ENCODE data around the gene LIN28A.

Gene LIN28A

GRCh38 chr1:26387447-26387846 is 23.2 kb upstream of the LIN28A start:
- no peak overlapping the region for H3K4me3 ChIP-seq (ENCODE audit: low read depth, low read length)

DNA sequence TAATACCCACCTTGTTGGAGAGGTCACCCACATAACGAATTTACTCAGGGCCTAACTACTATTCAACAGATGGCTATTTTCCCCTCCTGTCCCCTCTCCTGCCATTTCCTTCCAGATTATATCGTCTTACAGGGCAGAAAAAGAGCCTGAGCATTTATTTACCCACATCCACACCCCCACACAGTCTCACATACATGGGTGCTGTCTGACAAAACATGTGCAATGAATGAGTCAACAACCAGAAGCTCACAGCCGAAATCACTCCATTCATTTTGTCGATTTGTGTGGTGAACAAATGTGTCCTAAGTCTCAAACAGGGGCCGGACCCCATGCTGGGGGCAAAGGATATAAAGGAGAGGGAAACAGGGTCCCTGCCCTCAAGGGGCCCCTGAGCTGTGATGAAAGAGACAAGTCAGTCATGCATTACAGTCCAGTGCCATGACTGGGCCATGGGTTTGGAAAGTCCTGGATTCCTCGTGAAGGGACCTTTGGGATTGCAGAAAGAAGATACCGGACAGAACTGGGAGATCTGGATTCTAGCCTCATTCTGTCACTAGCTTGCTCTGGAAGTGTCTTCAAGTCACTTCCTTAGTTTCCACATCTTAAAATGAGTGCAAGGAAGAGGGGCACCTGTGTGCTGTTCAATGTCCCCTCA is 21.7 kb upstream of the LIN28A start:
- no peak overlapping the region for H3K4me3 ChIP-seq (ENCODE audit: low read depth, low read length)

DNA sequence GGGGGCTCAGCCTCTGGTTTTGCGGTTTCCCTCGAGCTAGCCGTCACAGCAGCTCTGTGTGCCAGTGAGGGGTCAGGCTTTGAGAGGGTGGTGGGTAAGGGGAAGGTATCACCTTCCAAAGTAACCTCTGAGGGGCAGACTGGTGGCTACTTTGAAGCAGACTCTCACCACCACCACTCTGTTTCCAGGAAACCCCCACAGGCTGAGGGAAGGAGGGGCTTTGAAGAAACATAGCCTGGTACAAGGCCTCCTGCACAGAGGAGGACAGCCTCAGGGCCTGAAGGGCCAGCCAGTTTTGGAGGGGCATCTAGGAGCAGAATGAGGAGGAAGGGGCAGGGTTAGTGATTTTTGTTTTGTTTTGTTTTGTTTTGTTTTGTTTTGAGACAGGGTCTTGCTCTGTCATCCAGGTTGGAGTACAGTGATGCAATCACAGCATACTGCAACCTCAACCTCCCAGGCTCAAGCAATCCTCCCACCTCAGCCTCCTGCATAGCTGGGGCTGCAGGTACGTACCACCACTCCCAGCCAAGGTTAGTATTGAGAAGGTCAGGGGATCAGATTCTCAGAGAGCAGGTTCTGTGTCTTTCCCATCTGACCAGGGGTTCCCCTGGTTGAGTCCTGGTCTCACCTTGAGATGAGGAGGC is 20.9 kb upstream of the LIN28A start:
- H3K4me3 ChIP-seq (ENCODE audit: low read depth, low read length): no peak overlapping the region

GRCh38 chr1:26391450-26391849 is 19.2 kb upstream of the LIN28A start:
- H3K4me3 ChIP-seq (ENCODE audit: low read depth, low read length): no peak overlapping the region

DNA sequence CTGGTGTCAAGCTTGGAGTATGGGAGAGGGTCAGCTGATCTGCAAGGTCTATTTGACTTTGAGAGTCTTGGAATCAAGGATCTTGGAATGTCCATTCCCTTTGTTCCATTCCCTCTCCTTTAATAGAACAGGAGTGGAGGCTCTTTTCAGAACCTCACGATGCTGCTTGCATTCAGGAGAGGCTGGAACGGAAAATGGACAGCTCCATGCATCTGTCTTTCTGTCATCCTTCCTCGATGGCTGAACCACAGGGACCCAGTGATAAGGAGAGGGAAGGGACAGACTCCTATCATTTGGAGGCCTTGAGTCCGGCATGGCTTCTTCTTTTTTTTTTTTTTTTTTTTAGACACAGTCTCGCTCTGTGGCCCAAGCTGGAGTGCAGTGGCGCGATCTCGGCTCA is 14.9 kb upstream of the LIN28A start:
- no peak overlapping the region for H3K4me3 ChIP-seq (ENCODE audit: low read depth, low read length)

DNA sequence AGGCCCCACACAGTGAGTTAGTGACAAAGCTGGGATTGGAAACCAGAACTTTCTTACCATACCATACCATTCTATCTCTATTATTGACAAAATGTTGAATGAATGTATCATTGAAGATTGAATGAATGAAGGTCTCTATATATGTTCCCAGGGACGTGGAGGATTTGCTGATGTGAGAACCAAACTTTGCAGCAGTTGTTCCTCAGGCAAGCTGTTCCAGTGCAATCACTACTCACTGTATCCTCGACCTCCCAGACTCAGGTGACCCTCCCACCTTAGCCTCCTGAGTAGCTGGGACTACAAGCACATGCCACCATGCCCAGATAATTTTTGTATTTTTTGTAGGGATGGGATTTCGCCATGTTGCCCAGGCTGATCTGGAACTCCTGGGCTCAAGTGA is 11.6 kb upstream of the LIN28A start:
- H3K4me3 ChIP-seq (ENCODE audit: low read depth, low read length): no peak overlapping the region

- H3K4me3 ChIP-seq (ENCODE audit: low read depth, low read length): no peak overlapping the region
These were observed 8.7 kb upstream of the LIN28A start for GRCh38 chr1:26401891-26402290.

DNA sequence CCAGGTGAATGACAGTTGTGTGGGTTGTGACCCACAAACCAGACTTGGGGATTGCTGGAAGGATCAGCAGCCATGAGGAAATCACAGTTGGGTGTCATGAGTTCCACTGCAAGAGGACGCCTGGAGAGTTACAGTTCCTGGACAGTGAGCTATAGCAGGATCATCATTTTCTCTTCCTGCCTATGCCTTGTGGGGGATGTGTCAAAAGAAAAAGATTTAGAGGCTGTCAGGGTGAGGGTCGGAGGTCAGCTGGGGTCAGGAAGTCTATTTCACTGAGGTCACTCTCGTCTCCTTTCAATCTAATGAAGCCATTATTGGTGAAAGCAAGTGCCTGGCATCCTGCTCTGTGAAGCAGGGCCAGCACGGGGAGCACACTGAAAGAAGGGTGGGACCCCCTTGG is 7.0 kb upstream of the LIN28A start:
- no peak overlapping the region for H3K4me3 ChIP-seq (ENCODE audit: low read depth, low read length)

GRCh38 chr1:26404641-26405040 is 6.0 kb upstream of the LIN28A start:
- no peak overlapping the region for H3K4me3 ChIP-seq (ENCODE audit: low read depth, low read length)

GRCh38 chr1:26405281-26405915 is 5.2 kb upstream of the LIN28A start:
- H3K4me3 ChIP-seq (ENCODE audit: low read depth, low read length): no peak overlapping the region

GRCh38 chr1:26408604-26409003 is 2.0 kb upstream of the LIN28A start:
- peak overlapping the region; percentile 30 for H3K4me3 ChIP-seq (ENCODE audit: low read depth, low read length)

DNA sequence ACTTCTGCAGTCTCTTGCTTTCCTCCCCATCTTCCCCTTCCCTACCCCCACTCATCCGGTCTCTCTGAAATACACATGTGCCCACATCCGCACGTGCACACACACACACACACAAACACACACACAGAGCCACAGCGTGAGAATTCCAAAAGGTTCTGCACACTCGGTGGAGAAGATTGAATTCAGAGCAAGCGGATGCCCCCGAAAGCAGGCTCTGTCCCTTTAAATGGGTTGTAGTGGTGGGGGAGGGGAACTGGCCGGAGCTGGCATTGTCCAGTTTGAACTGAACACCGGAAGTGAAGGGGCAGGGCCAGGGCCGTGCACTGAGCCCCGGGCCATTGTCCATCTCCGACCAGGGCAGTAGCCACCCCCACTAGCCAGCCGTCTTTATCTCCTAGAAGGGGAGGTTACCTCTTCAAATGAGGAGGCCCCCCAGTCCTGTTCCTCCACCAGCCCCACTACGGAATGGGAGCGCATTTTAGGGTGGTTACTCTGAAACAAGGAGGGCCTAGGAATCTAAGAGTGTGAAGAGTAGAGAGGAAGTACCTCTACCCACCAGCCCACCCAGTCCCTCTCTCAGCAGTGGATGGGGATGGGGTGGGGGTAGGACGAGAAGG is 1.3 kb upstream of the LIN28A start:
- H3K4me3 ChIP-seq (ENCODE audit: low read depth, low read length): peak overlapping the region; percentile 30

DNA sequence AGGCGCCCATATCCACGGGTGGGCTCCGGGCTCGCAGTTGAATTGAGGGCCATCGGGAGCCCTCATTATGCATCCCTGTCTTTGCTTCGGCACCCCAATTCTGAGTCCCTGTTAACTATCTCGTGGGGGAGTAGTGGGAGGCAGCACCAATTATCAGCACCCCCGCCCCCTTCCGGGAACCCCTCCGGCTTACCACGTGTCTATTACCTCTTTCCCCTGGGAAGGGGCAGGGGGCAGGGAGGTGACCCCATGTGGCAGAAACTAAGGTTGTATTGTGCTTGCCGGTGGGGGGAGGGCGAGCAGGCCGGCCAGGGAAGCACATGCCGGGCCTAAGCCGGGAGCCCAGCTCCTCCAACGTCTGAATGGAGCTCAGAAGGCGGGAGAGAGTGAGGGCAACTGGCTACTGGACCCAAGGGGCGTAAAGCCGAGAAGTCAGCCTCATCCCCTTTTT is 1.0 kb downstream of the LIN28A start:
- H3K4me3 ChIP-seq (ENCODE audit: low read depth, low read length): peak overlapping the region; percentile 98

DNA sequence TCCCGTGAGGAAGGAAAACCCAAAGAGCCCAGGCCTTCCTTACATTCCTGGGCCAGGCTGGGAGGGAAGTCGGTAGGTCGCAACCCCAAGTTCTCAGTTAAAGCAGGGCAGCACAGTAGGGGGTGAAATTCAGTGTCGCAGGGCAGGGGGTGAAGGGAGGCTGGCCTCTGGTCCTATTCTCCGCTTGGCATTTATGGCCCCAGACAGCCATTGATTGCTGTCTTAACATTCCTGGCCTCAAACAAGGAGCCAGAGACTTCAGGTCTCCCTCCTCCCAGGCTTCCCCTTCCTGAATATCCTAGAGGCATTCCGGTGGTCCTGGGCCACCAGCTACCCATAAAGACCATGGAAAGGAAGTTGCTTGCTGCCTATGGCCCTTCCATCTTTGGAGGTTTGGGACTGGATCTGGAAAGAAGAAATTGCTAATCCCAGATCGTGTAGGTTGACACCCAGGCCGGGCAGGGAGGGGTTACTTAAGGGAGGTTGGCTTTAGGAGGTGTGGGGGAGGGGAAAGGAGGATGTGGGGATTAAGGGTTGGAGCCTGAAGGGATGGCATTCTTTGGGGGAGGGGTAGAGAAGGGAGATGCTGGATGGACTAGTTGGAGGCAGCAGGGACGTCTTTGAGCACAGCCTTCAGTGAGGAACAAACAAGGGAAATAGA is 1.7 kb downstream of the LIN28A start:
- H3K4me3 ChIP-seq (ENCODE audit: low read depth, low read length): peak overlapping the region; percentile 98

- peak overlapping the region; percentile 98 for H3K4me3 ChIP-seq (ENCODE audit: low read depth, low read length)
These were observed 2.4 kb downstream of the LIN28A start for GRCh38 chr1:26413031-26413430.

GRCh38 chr1:26417111-26417759 is 6.6 kb downstream of the LIN28A start:
- no peak overlapping the region for H3K4me3 ChIP-seq (ENCODE audit: low read depth, low read length)

DNA sequence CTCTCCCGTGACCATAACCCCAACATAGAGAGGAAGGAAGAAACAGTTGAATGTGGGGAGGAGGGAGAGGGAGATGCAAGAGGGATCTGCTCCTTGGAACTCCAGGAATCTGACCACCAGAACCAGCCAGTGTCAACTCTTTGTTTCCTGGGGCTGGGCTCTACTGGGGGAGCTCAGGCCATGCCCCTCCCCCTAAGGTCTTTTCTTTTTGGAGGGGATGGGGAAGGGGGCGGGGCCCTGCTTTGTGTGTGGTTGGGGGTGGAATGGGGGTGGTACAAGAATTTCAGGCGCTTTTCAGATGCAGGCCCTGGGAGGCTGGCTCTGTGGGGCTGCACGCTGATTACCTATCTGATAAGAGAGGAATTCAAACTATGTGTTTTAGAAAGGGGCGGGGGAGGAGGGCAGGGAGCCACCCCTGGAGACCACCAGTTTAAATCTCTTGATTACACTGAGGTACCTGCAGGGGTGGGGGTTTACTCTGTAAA is 8.3 kb downstream of the LIN28A start:
- H3K4me3 ChIP-seq (ENCODE audit: low read depth, low read length): no peak overlapping the region

DNA sequence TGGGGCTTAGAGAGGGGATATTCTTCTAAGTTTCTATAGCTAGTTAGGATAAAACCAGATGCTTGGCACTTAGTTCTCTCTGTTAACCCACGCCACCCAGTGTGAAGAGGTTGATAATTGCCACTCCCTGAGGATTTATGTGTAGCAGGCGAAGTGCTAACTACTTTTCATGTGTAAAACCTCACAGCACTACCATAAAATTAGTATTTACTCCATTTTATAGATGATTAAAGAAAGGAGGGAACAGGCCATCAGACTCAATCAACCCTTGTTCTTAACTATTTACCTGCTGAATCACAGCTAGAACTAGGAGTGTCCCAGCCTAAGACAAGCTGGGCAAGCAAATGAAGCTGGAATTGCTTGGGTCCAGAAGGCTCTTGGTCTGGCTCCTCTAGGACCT is 8.9 kb downstream of the LIN28A start:
- H3K4me3 ChIP-seq (ENCODE audit: low read depth, low read length): no peak overlapping the region

GRCh38 chr1:26429721-26430120 is 19.1 kb downstream of the LIN28A start:
- H3K4me3 ChIP-seq (ENCODE audit: low read depth, low read length): no peak overlapping the region

- H3K4me3 ChIP-seq (ENCODE audit: low read depth, low read length): peak within 1 kb of the TSS; percentile 93
These were observed 21.5 kb downstream of the LIN28A start, which contains the start of gene DHDDS for GRCh38 chr1:26431979-26432695. TSS of gene DHDDS (plus strand) at chr1:26432321. CDS start at chr1:26432946, 625 bp downstream.
